IMR-90 (cell line): ENCODE measurements around the gene SCAND1. TPM values are rescaled to one million over a fixed set of nuclear protein-coding genes. Genes with fewer than 3 reads are reported as not detected.
A peak's percentile ranks its signal among the peaks of the same experiment; 100 is the strongest.

Experiments
- ATAC-seq: fragments of 200-7000 bp; cut with Tn5 transposase; 2 replicates; pipeline ENCODE4 v1.9.1; 2020; ENCODE audit warnings: low read depth, mild to moderate bottlenecking, moderate library complexity
- BruUV-seq: library from RNA; stranded (reverse); fragments of 400-500 nt; replicated peaks from 2 replicates; lab custom pipeline; 2021; lab: Mats Ljungman, UMichigan
- CTCF ChIA-PET: fragments of 300-600 bp; formaldehyde crosslinking; extraction: SDS; loops from one replicate; lab custom pipeline; 2021; ENCODE audit warnings: antibody characterized with exemption; lab: Yijun Ruan, JAX
- POLR2A ChIA-PET: fragments of 300-600 bp; sonication (Branson Sonifier 250); formaldehyde crosslinking; loops from one replicate; lab custom pipeline; 2022; ENCODE audit warnings: antibody characterized with exemption; ENCODE audit not compliant: unreplicated experiment; lab: Charles Lee
- DNase-seq: peaks from one replicate; pipeline ENCODE4 v3.0.0; 2013
- H2AFZ ChIP-seq: replicated peaks from 2 replicates; pipeline ENCODE3; 2013; ENCODE audit warnings: low read length, mild to moderate bottlenecking; ENCODE audit not compliant: poor library complexity
- H2AK5ac ChIP-seq: 2 replicates; pipeline ENCODE4 v1.6.1; 2013; ENCODE audit warnings: low read depth, low read length, inconsistent platforms
- H2AK9ac ChIP-seq: replicated peaks from 2 replicates; pipeline ENCODE3; 2013; ENCODE audit warnings: mild to moderate bottlenecking, low read depth, low read length, moderate library complexity; ENCODE audit not compliant: poor library complexity
- H2BK120ac ChIP-seq: 2 replicates; pipeline ENCODE4 v1.6.1; 2013; ENCODE audit warnings: low read depth, low read length, inconsistent platforms
- H2BK15ac ChIP-seq: 3 replicates; pipeline ENCODE4 v1.6.1; 2013; ENCODE audit warnings: low read depth, low read length, inconsistent platforms
- H2BK20ac ChIP-seq: 2 replicates; pipeline ENCODE4 v1.6.1; 2013; ENCODE audit warnings: low read depth, mild to moderate bottlenecking, inconsistent platforms, low read length, moderate library complexity
- H2BK5ac ChIP-seq: 2 replicates; pipeline ENCODE4 v1.6.1; 2013; ENCODE audit warnings: mild to moderate bottlenecking, low read depth, low read length, inconsistent platforms; ENCODE audit not compliant: poor library complexity, severe bottlenecking
- H3K14ac ChIP-seq: replicated peaks from 2 replicates; pipeline ENCODE4 v1.6.1; 2013; ENCODE audit warnings: low read depth, low read length, inconsistent platforms
- H3K18ac ChIP-seq: 2 replicates; pipeline ENCODE4 v1.6.1; 2013; ENCODE audit warnings: low read depth, low read length, control low read depth
- H3K23ac ChIP-seq: 2 replicates; pipeline ENCODE4 v1.6.1; 2013; ENCODE audit warnings: low read depth, low read length, inconsistent platforms
- H3K27ac ChIP-seq: 2 replicates; pipeline ENCODE4 v1.5.1; 2013; ENCODE audit warnings: mild to moderate bottlenecking, control low read depth, low read length; ENCODE audit not compliant: insufficient read depth
- H3K27me3 ChIP-seq: 2 replicates; pipeline ENCODE4 v1.6.1; 2013; ENCODE audit warnings: low read length; ENCODE audit not compliant: control insufficient read depth, insufficient read depth
- H3K36me3 ChIP-seq: 2 replicates; pipeline ENCODE4 v1.6.1; 2013; ENCODE audit warnings: low read length, mixed read lengths; ENCODE audit not compliant: control insufficient read depth, insufficient read depth
- H3K4ac ChIP-seq: 2 replicates; pipeline ENCODE4 v1.6.1; 2013; ENCODE audit warnings: low read depth, low read length, inconsistent platforms
- H3K4me1 ChIP-seq: 2 replicates; pipeline ENCODE4 v1.6.1; 2013; ENCODE audit warnings: low read length, mixed read lengths; ENCODE audit not compliant: control insufficient read depth, insufficient read depth
- H3K4me2 ChIP-seq: 2 replicates; pipeline ENCODE4 v1.6.1; 2013; ENCODE audit warnings: low read depth, mild to moderate bottlenecking, control low read depth, low read length, moderate library complexity
- H3K4me3 ChIP-seq: 2 replicates; pipeline ENCODE4 v1.5.1; 2013; ENCODE audit warnings: low read depth, mild to moderate bottlenecking, control low read depth, low read length, moderate library complexity; ENCODE audit not compliant: insufficient read depth
- H3K56ac ChIP-seq: 2 replicates; pipeline ENCODE4 v1.6.1; 2013; ENCODE audit warnings: low read length, inconsistent platforms; ENCODE audit not compliant: insufficient read depth; ENCODE audit errors: extremely low read depth
- H3K79me1 ChIP-seq, 2 experiments: 2 replicates each; pipeline ENCODE4 v1.6.1; 2013; ENCODE audit warnings: low read length in 2 of 2, inconsistent platforms in 1 of 2, low read depth in 1 of 2
- H3K9ac ChIP-seq: 2 replicates; pipeline ENCODE4 v1.6.1; 2013; ENCODE audit warnings: low read depth, low read length, control low read depth
- H3K9me1 ChIP-seq: 2 replicates; pipeline ENCODE4 v1.6.1; 2013; ENCODE audit warnings: low read length, inconsistent platforms; ENCODE audit not compliant: insufficient read depth
- H3K9me3 ChIP-seq: 2 replicates; pipeline ENCODE4 v1.6.1; 2013; ENCODE audit warnings: low read length; ENCODE audit not compliant: control insufficient read depth, insufficient read depth
- H4K20me1 ChIP-seq: 2 replicates; pipeline ENCODE4 v1.6.1; 2013; ENCODE audit warnings: low read length, inconsistent platforms; ENCODE audit not compliant: insufficient read depth
- H4K5ac ChIP-seq: 2 replicates; pipeline ENCODE4 v1.6.1; 2013; ENCODE audit warnings: mild to moderate bottlenecking, low read depth, low read length, control low read depth
- H4K8ac ChIP-seq, 2 experiments: 2 replicates each; pipeline ENCODE4 v1.6.1; 2013; ENCODE audit warnings: low read depth in 2 of 2, low read length in 2 of 2, control low read depth in 1 of 2, inconsistent platforms in 1 of 2
- H4K91ac ChIP-seq: 2 replicates; pipeline ENCODE4 v1.6.1; 2013; ENCODE audit warnings: low read depth, low read length, inconsistent platforms; ENCODE audit not compliant: insufficient read depth
- MAFK ChIP-seq: IDR thresholded peaks from 2 replicates; pipeline ENCODE4 v1.6.1; 2012; ENCODE audit warnings: low read depth, low read length, improper control_type of control experiment
- MXI1 ChIP-seq: IDR thresholded peaks from 2 replicates; pipeline ENCODE4 v1.6.1; 2012; ENCODE audit warnings: low read depth, mild to moderate bottlenecking, low read length, moderate library complexity, borderline replicate concordance
- RAD21 ChIP-seq: IDR thresholded peaks from 2 replicates; pipeline ENCODE4 v1.6.1; 2012; ENCODE audit warnings: low read length, improper control_type of control experiment
- RCOR1 ChIP-seq: IDR thresholded peaks from 2 replicates; pipeline ENCODE4 v1.6.1; 2012; ENCODE audit warnings: mild to moderate bottlenecking, low read length, improper control_type of control experiment; ENCODE audit not compliant: insufficient replicate concordance
- SMC3 ChIP-seq: fragments of 150-350 bp; IDR thresholded peaks from 2 replicates; pipeline ENCODE4 v1.6.1; 2016; ENCODE audit warnings: low read depth, mild to moderate bottlenecking, antibody characterized with exemption, low read length, moderate library complexity
- WGBS, 2 experiments: methylation state at CpG; one replicate each; pipeline versions ENCODE4 v1.1.5 to v1.1.7; 2013; ENCODE audit warnings: missing lambda C conversion rate in 2 of 2; ENCODE audit not compliant: insufficient read length in 1 of 2; ENCODE audit errors: extremely low coverage in 2 of 2; 5-methylcytosine and 5-hydroxymethylcytosine counted together
- dilution Hi-C: fragments of 300-500 bp; cut with HindIII; formaldehyde crosslinking; loops from one replicate; pipeline ENCODE4 v1.14.3; 2018; ENCODE audit warnings: low sequenced_read_pairs; ENCODE audit not compliant: unreplicated experiment
- in situ Hi-C: fragments of 300-500 bp; cut with MboI; formaldehyde crosslinking; loops from 3 replicates; pipeline ENCODE4 v1.14.3; 2019; ENCODE audit warnings: low sequenced_read_pairs, inconsistent platforms, mixed read lengths
- intact Hi-C: fragments of 100-400 bp; cut with micrococcal nuclease; formaldehyde crosslinking; loops from 2 replicates; pipeline ENCODE4 v1.10.0; 2022
- polyA plus RNA-seq, 3 experiments: library from polyadenylated mRNA; depleted of rRNA; stranded (reverse); fragments of >200 nt; gene quantifications; 2 replicates each; pipeline ENCODE4 v1.2.3, GENCODE V29; 2012; ENCODE audit warnings: low replicate concordance in 1 of 3
- total RNA-seq: library from RNA; depleted of rRNA; stranded (reverse); fragments of >200 nt; gene quantifications from 2 replicates; pipeline ENCODE4 v1.2.3, GENCODE V29; 2012
- TF ChIP-seq, protein P1 (sequence below): conservative IDR thresholded peaks from 2 replicates; pipeline ENCODE4 v1.5.1; 2012; ENCODE audit warnings: mild to moderate bottlenecking, low read depth, low read length, improper control_type of control experiment

SCAND1 gene
- total and polyA plus RNA-seq, 2 of the 4 experiments (the other 2 are of a cell fraction), result 7.5 to 26.8 TPM

DNA sequence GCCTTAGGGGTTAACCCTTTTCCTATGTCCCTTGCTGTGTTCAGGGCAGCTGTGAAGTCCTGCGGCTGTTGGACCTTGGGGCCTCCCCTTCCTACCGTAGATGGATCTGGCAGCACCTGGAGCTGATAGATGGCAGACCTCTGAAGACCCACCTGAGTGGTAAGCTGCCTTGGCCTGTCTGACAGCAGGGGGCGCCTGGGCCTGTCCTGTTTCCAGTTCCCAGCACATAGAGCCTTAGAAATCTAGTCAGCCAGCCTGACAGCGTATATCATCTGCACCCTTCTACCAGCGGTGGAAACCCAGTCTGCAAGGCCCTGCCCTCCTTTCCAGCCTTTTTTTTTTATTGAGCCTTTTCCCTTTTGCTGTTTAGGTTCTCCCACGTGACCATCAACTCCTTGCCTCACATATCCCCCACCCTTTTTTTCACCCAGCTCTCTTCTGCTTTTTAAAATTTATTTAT is 40.7 kb upstream of the SCAND1 start:
- no peak overlapping the region for H3K18ac ChIP-seq
- H4K20me1 ChIP-seq, result no peaks in the 10 kb centered on the region
- 12% methylated on average over 2 of the region's 6 CpGs; no CpG with 5 or more reads in 1 of the 2 experiments for WGBS, 2 experiments
- in situ Hi-C loops (loop anchor here (5.0 to 25.0 kb wide), 2 partner anchors 142 to 442 kb away; no protein-coding TSS in a partner anchor), dilution Hi-C loops (no loop called here), intact Hi-C loops (loop anchor here (1.0 to 5.0 kb wide), 4 partner anchors 57 to 442 kb away; no protein-coding TSS in a partner anchor)
- H2AK9ac ChIP-seq, result no peak overlapping the region
- H3K23ac ChIP-seq, result no peak overlapping the region
- no peaks in the 10 kb centered on the region for H3K4me1 ChIP-seq
- no peak overlapping the region for H3K27ac ChIP-seq
- BruUV-seq, result no TSS peak
- DNase-seq, result peak; percentile 76
- H3K4ac ChIP-seq, result no peak overlapping the region
- no peak overlapping the region for H2BK15ac ChIP-seq
- H3K4me3 ChIP-seq, result no peak overlapping the region
- no peak overlapping the region for H4K8ac ChIP-seq
- H4K5ac ChIP-seq, result no peak overlapping the region
- no peak overlapping the region for H3K4me2 ChIP-seq
- peak overlapping the region; percentile 6 for H2AFZ ChIP-seq
- CTCF ChIA-PET, result interaction anchor here (0.6 to 7.4 kb wide), 5 partner anchors 9 to 153 kb away, joined by 3 to 90 read pairs (median 3); no protein-coding TSS in a partner anchor
- ATAC-seq, result peak; percentile 94
- H3K36me3 ChIP-seq, result no peaks in the 10 kb centered on the region
- no peak overlapping the region for H2AK5ac ChIP-seq
- no peak overlapping the region for H2BK5ac ChIP-seq
- H3K14ac ChIP-seq, result no peak overlapping the region
- H2BK20ac ChIP-seq, result no peak overlapping the region
- no peaks in the 10 kb centered on the region for H3K9me1 ChIP-seq
- TF ChIP-seq MXI1 (no peak), MAFK (no peak), RAD21 (peak; percentile 92), SMC3 (peak; percentile 97), RCOR1 (no peak)
- TF ChIP-seq, protein P1, sequence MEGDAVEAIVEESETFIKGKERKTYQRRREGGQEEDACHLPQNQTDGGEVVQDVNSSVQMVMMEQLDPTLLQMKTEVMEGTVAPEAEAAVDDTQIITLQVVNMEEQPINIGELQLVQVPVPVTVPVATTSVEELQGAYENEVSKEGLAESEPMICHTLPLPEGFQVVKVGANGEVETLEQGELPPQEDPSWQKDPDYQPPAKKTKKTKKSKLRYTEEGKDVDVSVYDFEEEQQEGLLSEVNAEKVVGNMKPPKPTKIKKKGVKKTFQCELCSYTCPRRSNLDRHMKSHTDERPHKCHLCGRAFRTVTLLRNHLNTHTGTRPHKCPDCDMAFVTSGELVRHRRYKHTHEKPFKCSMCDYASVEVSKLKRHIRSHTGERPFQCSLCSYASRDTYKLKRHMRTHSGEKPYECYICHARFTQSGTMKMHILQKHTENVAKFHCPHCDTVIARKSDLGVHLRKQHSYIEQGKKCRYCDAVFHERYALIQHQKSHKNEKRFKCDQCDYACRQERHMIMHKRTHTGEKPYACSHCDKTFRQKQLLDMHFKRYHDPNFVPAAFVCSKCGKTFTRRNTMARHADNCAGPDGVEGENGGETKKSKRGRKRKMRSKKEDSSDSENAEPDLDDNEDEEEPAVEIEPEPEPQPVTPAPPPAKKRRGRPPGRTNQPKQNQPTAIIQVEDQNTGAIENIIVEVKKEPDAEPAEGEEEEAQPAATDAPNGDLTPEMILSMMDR, result peak; percentile 84
- POLR2A ChIA-PET, result no interaction called here
- no peak overlapping the region for H3K9ac ChIP-seq
- peaks cover 3% of the 10 kb centered on the region; the same call in 1 of the 2 replicates for H3K27me3 ChIP-seq
- no peak overlapping the region for H2BK120ac ChIP-seq
- H3K9me3 ChIP-seq, result no peaks in the 10 kb centered on the region
- H4K91ac ChIP-seq, result no peak overlapping the region
- H3K79me1 ChIP-seq, result no peaks in the 10 kb centered on the region
- no peak overlapping the region for H3K56ac ChIP-seq
